A549 (cell line): ENCODE data around the gene SELENOI.

Experiments
- CTCF ChIP-seq: fragments of >200 bp; sonication (Bioruptor Twin); formaldehyde crosslinking; IDR thresholded peaks from 3 replicates; pipeline ENCODE4 v1.5.1; 2016
- EHF ChIP-seq: fragments of 250-450 bp; sonication (Bioruptor Pico); IDR thresholded peaks from 2 replicates; pipeline ENCODE4 v1.5.0; 2020; ENCODE audit warnings: mild to moderate bottlenecking
- FOSB ChIP-seq: fragments of 250-450 bp; sonication (Bioruptor Pico); IDR thresholded peaks from 2 replicates; pipeline ENCODE4 v1.5.0; 2020; ENCODE audit warnings: mild to moderate bottlenecking, moderate library complexity
- NFE2L2 ChIP-seq: fragments of 150-350 bp; conservative IDR thresholded peaks from 2 replicates; pipeline ENCODE4 v1.6.1; 2014; ENCODE audit warnings: low read length
- RAD21 ChIP-seq, 2 experiments: fragments of >200 bp in 1 of 2; sonication (Bioruptor Twin) in 1 of 2; formaldehyde crosslinking in 1 of 2; IDR thresholded peaks in 1 of 2; conservative IDR thresholded peaks in 1 of 2; 2 replicates in 1 of 2; 3 replicates in 1 of 2; pipeline ENCODE4 v1.6.1; 2012 to 2018; ENCODE audit warnings: inconsistent platforms in 1 of 2
- TF ChIP-seq, protein P1 (sequence below): IDR thresholded peaks from 2 replicates; pipeline ENCODE4 v1.6.1; 2012
- TF ChIP-seq, protein P2 (sequence below): fragments of 200-600 bp; sonication (generic); IDR thresholded peaks from 2 replicates; pipeline ENCODE4 v1.6.1; 2016; ENCODE audit warnings: antibody characterized with exemption, mild to moderate bottlenecking, moderate library complexity

DNA sequence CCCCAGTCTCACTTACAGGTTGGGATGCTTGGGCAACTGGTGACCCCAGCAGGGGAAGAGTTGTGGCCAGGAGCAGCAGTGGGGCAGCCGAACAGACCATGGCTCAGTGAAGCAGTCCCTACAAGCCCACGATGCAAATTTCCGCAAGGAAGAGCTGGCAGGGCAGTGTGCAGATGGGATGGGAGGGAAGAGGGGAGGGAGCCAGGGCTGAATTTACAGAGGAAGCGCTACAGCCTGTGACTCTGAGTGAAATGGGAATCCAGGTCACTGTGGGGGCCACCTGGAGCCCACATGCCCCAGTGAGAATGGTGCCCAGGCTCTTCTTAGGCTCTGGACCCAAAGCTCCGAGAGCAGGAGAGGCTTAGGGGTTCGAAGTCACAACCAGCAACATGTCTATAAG, 27.0 kb upstream of the SELENOI start:
- TF ChIP-seq EHF (CRISPR knock-in tag) (no peak), CTCF (no peak), FOSB (CRISPR knock-in tag) (no peak), RAD21 (conservative IDR thresholded peaks at IDR 0.05 in 1 of 2, IDR thresholded peaks at IDR 0.05 in 1 of 2) (no peak), NFE2L2 (no peak)
- TF ChIP-seq, protein P1, sequence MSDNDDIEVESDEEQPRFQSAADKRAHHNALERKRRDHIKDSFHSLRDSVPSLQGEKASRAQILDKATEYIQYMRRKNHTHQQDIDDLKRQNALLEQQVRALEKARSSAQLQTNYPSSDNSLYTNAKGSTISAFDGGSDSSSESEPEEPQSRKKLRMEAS, result no peak
- TF ChIP-seq, protein P2, sequence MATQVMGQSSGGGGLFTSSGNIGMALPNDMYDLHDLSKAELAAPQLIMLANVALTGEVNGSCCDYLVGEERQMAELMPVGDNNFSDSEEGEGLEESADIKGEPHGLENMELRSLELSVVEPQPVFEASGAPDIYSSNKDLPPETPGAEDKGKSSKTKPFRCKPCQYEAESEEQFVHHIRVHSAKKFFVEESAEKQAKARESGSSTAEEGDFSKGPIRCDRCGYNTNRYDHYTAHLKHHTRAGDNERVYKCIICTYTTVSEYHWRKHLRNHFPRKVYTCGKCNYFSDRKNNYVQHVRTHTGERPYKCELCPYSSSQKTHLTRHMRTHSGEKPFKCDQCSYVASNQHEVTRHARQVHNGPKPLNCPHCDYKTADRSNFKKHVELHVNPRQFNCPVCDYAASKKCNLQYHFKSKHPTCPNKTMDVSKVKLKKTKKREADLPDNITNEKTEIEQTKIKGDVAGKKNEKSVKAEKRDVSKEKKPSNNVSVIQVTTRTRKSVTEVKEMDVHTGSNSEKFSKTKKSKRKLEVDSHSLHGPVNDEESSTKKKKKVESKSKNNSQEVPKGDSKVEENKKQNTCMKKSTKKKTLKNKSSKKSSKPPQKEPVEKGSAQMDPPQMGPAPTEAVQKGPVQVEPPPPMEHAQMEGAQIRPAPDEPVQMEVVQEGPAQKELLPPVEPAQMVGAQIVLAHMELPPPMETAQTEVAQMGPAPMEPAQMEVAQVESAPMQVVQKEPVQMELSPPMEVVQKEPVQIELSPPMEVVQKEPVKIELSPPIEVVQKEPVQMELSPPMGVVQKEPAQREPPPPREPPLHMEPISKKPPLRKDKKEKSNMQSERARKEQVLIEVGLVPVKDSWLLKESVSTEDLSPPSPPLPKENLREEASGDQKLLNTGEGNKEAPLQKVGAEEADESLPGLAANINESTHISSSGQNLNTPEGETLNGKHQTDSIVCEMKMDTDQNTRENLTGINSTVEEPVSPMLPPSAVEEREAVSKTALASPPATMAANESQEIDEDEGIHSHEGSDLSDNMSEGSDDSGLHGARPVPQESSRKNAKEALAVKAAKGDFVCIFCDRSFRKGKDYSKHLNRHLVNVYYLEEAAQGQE, result no peak
